GM23338 (cell line): ENCODE data around the gene TMEM43. TPM values are rescaled to one million over a fixed set of nuclear protein-coding genes. Genes with fewer than 3 reads are reported as not detected.

Source experiments
- ATAC-seq: fragments of 200-7000 bp; cut with Tn5 transposase; 3 replicates; pipeline ENCODE4 v1.9.1; 2020
- DNase-seq: peaks from one replicate; pipeline ENCODE4 v3.0.0-alpha.2; 2015; ENCODE audit warnings: low spot score
- H2AFZ ChIP-seq: fragments of 200-600 bp; sonication (generic); 2 replicates; pipeline ENCODE4 v1.8.0; 2016; ENCODE audit warnings: antibody characterized with exemption, mild to moderate bottlenecking, moderate library complexity
- H3F3A ChIP-seq: fragments of 200-600 bp; sonication (generic); replicated peaks from 2 replicates; pipeline ENCODE4 v1.8.0; 2017; ENCODE audit warnings: antibody characterized with exemption, mixed run types, low read depth
- H3K27ac ChIP-seq: fragments of 200-600 bp; sonication (generic); 2 replicates; pipeline ENCODE4 v1.6.1; 2016; ENCODE audit warnings: low read depth
- H3K27me3 ChIP-seq: fragments of 200-600 bp; sonication (generic); 2 replicates; pipeline ENCODE4 v1.8.0; 2016; ENCODE audit warnings: mild to moderate bottlenecking, mixed run types, moderate library complexity; ENCODE audit not compliant: insufficient read depth
- H3K36me3 ChIP-seq: fragments of 200-600 bp; sonication (generic); 2 replicates; pipeline ENCODE4 v1.8.0; 2016; ENCODE audit warnings: mild to moderate bottlenecking; ENCODE audit not compliant: insufficient read depth
- H3K4me1 ChIP-seq: fragments of 200-600 bp; sonication (generic); 2 replicates; pipeline ENCODE4 v1.8.0; 2016; ENCODE audit warnings: mild to moderate bottlenecking, moderate library complexity; ENCODE audit not compliant: insufficient read depth
- H3K4me2 ChIP-seq: fragments of 200-600 bp; sonication (generic); 2 replicates; pipeline ENCODE4 v1.7.1; 2017; ENCODE audit warnings: mixed run types
- H3K4me3 ChIP-seq: fragments of 200-600 bp; sonication (generic); 2 replicates; pipeline ENCODE4 v1.6.1; 2016; ENCODE audit warnings: mixed run types
- H3K79me2 ChIP-seq: fragments of 200-600 bp; sonication (generic); replicated peaks from 2 replicates; pipeline ENCODE4 v1.8.0; 2017; ENCODE audit warnings: mild to moderate bottlenecking; ENCODE audit not compliant: insufficient read depth
- H3K9me2 ChIP-seq: fragments of 200-600 bp; sonication (generic); 2 replicates; pipeline ENCODE4 v1.8.0; 2017; ENCODE audit not compliant: insufficient read depth
- H4K20me1 ChIP-seq: fragments of 200-600 bp; sonication (generic); replicated peaks from 2 replicates; pipeline ENCODE4 v1.8.0; 2017; ENCODE audit warnings: mild to moderate bottlenecking; ENCODE audit not compliant: insufficient read depth
- H3K27ac Mint-ChIP-seq: 2 replicates; pipeline ENCODE4 v1.8.0; 2020; ENCODE audit warnings: inconsistent platforms, mild to moderate bottlenecking, moderate library complexity, mixed read lengths
- H3K27me3 Mint-ChIP-seq: 3 replicates; pipeline ENCODE4 v1.8.0; 2022; ENCODE audit warnings: low read depth, mild to moderate bottlenecking, moderate library complexity, mixed read lengths, inconsistent platforms; ENCODE audit not compliant: insufficient read depth, poor library complexity
- H3K36me3 Mint-ChIP-seq: 3 replicates; pipeline ENCODE4 v1.8.0; 2021; ENCODE audit warnings: low read depth, mild to moderate bottlenecking, inconsistent platforms, moderate library complexity, mixed read lengths
- H3K4me1 Mint-ChIP-seq: 3 replicates; pipeline ENCODE4 v1.8.0; 2020; ENCODE audit warnings: mild to moderate bottlenecking, inconsistent platforms, mixed read lengths
- H3K4me3 Mint-ChIP-seq: 3 replicates; pipeline ENCODE4 v1.8.0; 2021; ENCODE audit warnings: moderate library complexity, mild to moderate bottlenecking, inconsistent platforms, mixed read lengths
- H3K9me3 Mint-ChIP-seq: 3 replicates; pipeline ENCODE4 v1.8.0; 2020; ENCODE audit warnings: moderate library complexity, mild to moderate bottlenecking, inconsistent platforms, mixed read lengths
- CREB1 ChIP-seq: fragments of 250-450 bp; sonication (Bioruptor Pico); IDR thresholded peaks from 2 replicates; pipeline ENCODE4 v1.5.0; 2020; ENCODE audit warnings: low read depth, mild to moderate bottlenecking, moderate library complexity
- CTCF ChIP-seq, 2 experiments: fragments of 200-600 bp in 1 of 2; sonication (generic) in 1 of 2; conservative IDR thresholded peaks; 2 replicates each; pipeline versions ENCODE4 v1.5.1 to v1.6.1; 2016 to 2017; ENCODE audit warnings: antibody characterized with exemption in 2 of 2, low read depth in 2 of 2, mild to moderate bottlenecking in 2 of 2, moderate library complexity in 1 of 2
- ETS1 ChIP-seq: IDR thresholded peaks from 2 replicates; pipeline ENCODE4 v1.6.1; 2016; ENCODE audit warnings: antibody characterized with exemption
- EZH2 ChIP-seq: fragments of 200-600 bp; sonication (generic); IDR thresholded peaks from one replicate; pipeline ENCODE4 v1.8.0; 2017; ENCODE audit warnings: antibody characterized with exemption, mild to moderate bottlenecking, low read depth; ENCODE audit not compliant: unreplicated experiment
- POLR2AphosphoS5 ChIP-seq: IDR thresholded peaks from 2 replicates; pipeline ENCODE4 v1.6.1; 2016; ENCODE audit warnings: antibody characterized with exemption, low read depth
- polyA plus RNA-seq: library from polyadenylated mRNA; unstranded; fragments of >200 nt; fragmentation: Nextera tagmentation; extraction: Ambion mirVana; gene quantifications from 2 replicates; pipeline ENCODE4 v1.2.1, GENCODE V29; 2016
- total RNA-seq: library from RNA; depleted of rRNA; stranded (reverse); fragments of >200 nt; shearing (Covaris generic); gene quantifications from 2 replicates; pipeline ENCODE4 v1.2.3, GENCODE V29; 2014

TMEM43 gene
- total and polyA plus RNA-seq, 2 experiments from 2014 or later: 15.9 to 34.7 TPM

- no peak overlapping the region; the same call in 2 of the 3 replicates for H3K4me3 Mint-ChIP-seq
Measured at GRCh38 chr3:14147617-14148016, 22.8 kb downstream of the TMEM43 start.

GRCh38 chr3:14148041-14148985 is 23.5 kb downstream of the TMEM43 start:
- Histone ChIP-seq H3K4me1 (peaks cover 12% of the 10 kb centered on the region), H3K4me2 (peak overlapping the region; percentile 60; the same call in 1 of the 2 replicates), H3K9me2 (no peaks in the 10 kb centered on the region), H3K36me3 (no peaks in the 10 kb centered on the region; the same call in 1 of the 2 replicates), H3F3A (no peaks in the 10 kb centered on the region), H3K79me2 (no peaks in the 10 kb centered on the region), H3K4me3 (no peak overlapping the region), H3K27me3 (no peaks in the 10 kb centered on the region), H2AFZ (no peak overlapping the region), H3K27ac (peak overlapping the region; percentile 83; the same call in 1 of the 2 replicates), H4K20me1 (peaks cover 4% of the 10 kb centered on the region)
- Mint-ChIP-seq H3K4me1 (peaks cover 31% of the 10 kb centered on the region), H3K27me3 (peaks cover 14% of the 10 kb centered on the region), H3K27ac (peak overlapping the region; percentile 86), H3K9me3 (no peaks in the 10 kb centered on the region), H3K4me3 (no peak overlapping the region; the same call in 2 of the 3 replicates), H3K36me3 (peaks cover 34% of the 10 kb centered on the region)
- peak; percentile 96 for ATAC-seq
- DNase-seq: peak; percentile 97
- TF ChIP-seq ETS1 (no peak), CTCF (conservative IDR thresholded peaks at IDR 0.05; ENCODE audit: low read depth in 2 of 2) (peak; percentile 63 to 66)

More at GRCh38 chr3:14147617-14148016, 22.8 kb downstream of the TMEM43 start:
- Mint-ChIP-seq H3K4me1 (peaks cover 31% of the 10 kb centered on the region), H3K9me3 (no peaks in the 10 kb centered on the region), H3K36me3 (peaks cover 35% of the 10 kb centered on the region), H3K27me3 (peaks cover 14% of the 10 kb centered on the region), H3K27ac (peak overlapping the region; percentile 86)
- Histone ChIP-seq H3K27me3 (no peaks in the 10 kb centered on the region), H3K9me2 (no peaks in the 10 kb centered on the region), H2AFZ (no peak overlapping the region), H3K27ac (peak overlapping the region; percentile 83; the same call in 1 of the 2 replicates), H3K4me2 (0 out of 2 replicates have a peak overlapping the region, but pooled peaks have one; percentile 60), H3F3A (no peaks in the 10 kb centered on the region), H3K4me1 (peaks cover 12% of the 10 kb centered on the region), H3K36me3 (no peaks in the 10 kb centered on the region; the same call in 1 of the 2 replicates), H4K20me1 (peaks cover 4% of the 10 kb centered on the region), H3K4me3 (no peak overlapping the region), H3K79me2 (no peaks in the 10 kb centered on the region)
- peak; percentile 17 for ATAC-seq
- TF ChIP-seq CREB1 (CRISPR knock-in tag) (no peak), POLR2AphosphoS5 (no peak), EZH2 (no peak)
- peak; percentile 38 for DNase-seq
